ENCODE data around the gene SYNE2. TPM values are rescaled to one million over a fixed set of nuclear protein-coding genes. Genes with fewer than 3 reads are reported as not detected.

The SYNE2 gene
- total RNA-seq, 1 donor from 2014 or later = 186 TPM

- TF ChIP-seq CTCF (IDR thresholded peaks at IDR 0.05; ENCODE audit: borderline replicate concordance) = no peak
- Histone ChIP-seq H3K9me3 (replicated peaks) (no peaks in the 10 kb centered on the region), H3K27me3 (ENCODE audit: low read depth) (no peaks in the 10 kb centered on the region), H3K27ac (replicated peaks) (peak overlapping the region; percentile 83), H3K4me1 (peaks cover 51% of the 10 kb centered on the region), H3K36me3 (no peaks in the 10 kb centered on the region), H3K4me3 (no peak overlapping the region)
- intact Hi-C loops (cut with micrococcal nuclease) = no loop called here
- DNase-seq = no peak
Observed at GRCh38 chr14:63878052-63878451, 25.2 kb downstream of the SYNE2 start.

- peak overlapping the region; percentile 83 for H3K27ac ChIP-seq (replicated peaks)
- H3K4me1 ChIP-seq = peaks cover 44% of the 10 kb centered on the region
- TF ChIP-seq CTCF (IDR thresholded peaks at IDR 0.05; ENCODE audit: borderline replicate concordance) = no peak
- intact Hi-C loops (cut with micrococcal nuclease) = no loop called here
- H3K4me3 ChIP-seq = no peak overlapping the region
- no peak for DNase-seq
- no peaks in the 10 kb centered on the region for H3K27me3 ChIP-seq (ENCODE audit: low read depth)
- no peaks in the 10 kb centered on the region for H3K9me3 ChIP-seq (replicated peaks)
- H3K36me3 ChIP-seq = no peaks in the 10 kb centered on the region
Observed at GRCh38 chr14:63878792-63879191, 26.0 kb downstream of the SYNE2 start.

- intact Hi-C loops (cut with micrococcal nuclease) = no loop called here
- H3K27me3 ChIP-seq (ENCODE audit: low read depth) = no peaks in the 10 kb centered on the region
- no peaks in the 10 kb centered on the region for H3K9me3 ChIP-seq (replicated peaks)
- peaks cover 12% of the 10 kb centered on the region for H3K4me1 ChIP-seq
- H3K4me3 ChIP-seq = no peak overlapping the region
- no peaks in the 10 kb centered on the region for H3K36me3 ChIP-seq
- no peak for DNase-seq
- no peak for TF ChIP-seq CTCF (IDR thresholded peaks at IDR 0.05; ENCODE audit: borderline replicate concordance)
- H3K27ac ChIP-seq (replicated peaks) = no peak overlapping the region
Observed at GRCh38 chr14:63881926-63882325, 29.1 kb downstream of the SYNE2 start.

- H3K4me1 ChIP-seq = peaks cover 33% of the 10 kb centered on the region
- H3K27me3 ChIP-seq (ENCODE audit: low read depth) = no peaks in the 10 kb centered on the region
- TF ChIP-seq CTCF (IDR thresholded peaks at IDR 0.05; ENCODE audit: borderline replicate concordance) = no peak
- no peak overlapping the region for H3K27ac ChIP-seq (replicated peaks)
- DNase-seq = no peak
- no peaks in the 10 kb centered on the region for H3K36me3 ChIP-seq
- H3K4me3 ChIP-seq = no peak overlapping the region
- intact Hi-C loops (cut with micrococcal nuclease) = no loop called here
- no peaks in the 10 kb centered on the region for H3K9me3 ChIP-seq (replicated peaks)
Observed at GRCh38 chr14:63887899-63888298, 35.1 kb downstream of the SYNE2 start.

GRCh38 chr14:63890553-63890952 lies 37.7 kb downstream of the SYNE2 start:
- DNase-seq = no peak
- Histone ChIP-seq H3K36me3 (no peaks in the 10 kb centered on the region), H3K4me3 (no peak overlapping the region), H3K27me3 (ENCODE audit: low read depth) (no peaks in the 10 kb centered on the region), H3K4me1 (peaks cover 59% of the 10 kb centered on the region), H3K9me3 (replicated peaks) (no peaks in the 10 kb centered on the region), H3K27ac (replicated peaks) (peak overlapping the region; percentile 83)
- no peak for TF ChIP-seq CTCF (IDR thresholded peaks at IDR 0.05; ENCODE audit: borderline replicate concordance)
- intact Hi-C loops (cut with micrococcal nuclease) = no loop called here
